Effector CD8-positive, alpha-beta T cell (primary cell): ENCODE measurements around the gene RYR1.
A peak's percentile ranks its signal among the peaks of the same experiment; 100 is the strongest.

ENCODE experiments used
- DNase-seq: peaks from one replicate; lab custom pipeline; 2025; lab: John Stamatoyannopoulos, UW
- total RNA-seq, 4 experiments: gene quantifications; one replicate each; lab custom pipeline; 2026; lab: John Stamatoyannopoulos, UW

Gene RYR1
- total RNA-seq: 5.8 to 9.0 (median 7.9) reads per million in 4 experiments

GRCh38 chr19:38433268-38433733 lies at the start of gene RYR1:
Gene RYR1 (plus strand): TSS chr19:38433691. CDS start chr19:38433830, 139 bp downstream.
- no peak for DNase-seq

GRCh38 chr19:38383743-38384142 lies 49.7 kb upstream of the RYR1 start:
- no peak for DNase-seq

GRCh38 chr19:38384209-38385027 lies 49.1 kb upstream of the RYR1 start:
- DNase-seq: no peak

- DNase-seq: no peak
Observed at GRCh38 chr19:38385057-38385803, 48.3 kb upstream of the RYR1 start.

GRCh38 chr19:38385804-38386257 lies 47.7 kb upstream of the RYR1 start:
- DNase-seq: no peak

- DNase-seq: no peak
Observed at GRCh38 chr19:38386300-38386970, 47.1 kb upstream of the RYR1 start.

GRCh38 chr19:38386971-38387549 lies 46.4 kb upstream of the RYR1 start:
- no peak for DNase-seq

GRCh38 chr19:38387550-38388348 lies 45.7 kb upstream of the RYR1 start, which contains the start of gene GGN:
Gene GGN (minus strand): TSS chr19:38388034. CDS start chr19:38387261, 773 bp downstream.
- peak; percentile 80 for DNase-seq

- DNase-seq: no peak
Observed at GRCh38 chr19:38388349-38389100, 45.0 kb upstream of the RYR1 start, which contains the start of gene SPRED3. Gene SPRED3 (plus strand): TSS chr19:38388697. CDS start chr19:38390303, 1,606 bp downstream.

- no peak for DNase-seq
Observed at GRCh38 chr19:38389101-38389925, 44.2 kb upstream of the RYR1 start.

GRCh38 chr19:38389957-38390924 lies 43.2 kb upstream of the RYR1 start:
- no peak for DNase-seq

- DNase-seq: no peak
Observed at GRCh38 chr19:38391911-38392464, 41.5 kb upstream of the RYR1 start.

- no peak for DNase-seq
Observed at GRCh38 chr19:38392707-38393308, 40.7 kb upstream of the RYR1 start.

- DNase-seq: peak; percentile 32
Observed at GRCh38 chr19:38394488-38394887, 39.0 kb upstream of the RYR1 start.

GRCh38 chr19:38395381-38396114 lies 37.9 kb upstream of the RYR1 start:
- no peak for DNase-seq

GRCh38 chr19:38399081-38399480 lies 34.4 kb upstream of the RYR1 start:
- DNase-seq: no peak
